ENCODE measurements around the gene WDR31. TPM values are rescaled to one million over a fixed set of nuclear protein-coding genes. Genes with fewer than 3 reads are reported as not detected.
"Not testable (repeated sequence)": the region's sequence is repeated elsewhere in the genome, so short reads cannot be mapped to it uniquely, and the experiment has no call there.

WDR31 gene
- polyA plus RNA-seq, 3 donors = 0.05 to 0.11 TPM; not detected in 1

DNA sequence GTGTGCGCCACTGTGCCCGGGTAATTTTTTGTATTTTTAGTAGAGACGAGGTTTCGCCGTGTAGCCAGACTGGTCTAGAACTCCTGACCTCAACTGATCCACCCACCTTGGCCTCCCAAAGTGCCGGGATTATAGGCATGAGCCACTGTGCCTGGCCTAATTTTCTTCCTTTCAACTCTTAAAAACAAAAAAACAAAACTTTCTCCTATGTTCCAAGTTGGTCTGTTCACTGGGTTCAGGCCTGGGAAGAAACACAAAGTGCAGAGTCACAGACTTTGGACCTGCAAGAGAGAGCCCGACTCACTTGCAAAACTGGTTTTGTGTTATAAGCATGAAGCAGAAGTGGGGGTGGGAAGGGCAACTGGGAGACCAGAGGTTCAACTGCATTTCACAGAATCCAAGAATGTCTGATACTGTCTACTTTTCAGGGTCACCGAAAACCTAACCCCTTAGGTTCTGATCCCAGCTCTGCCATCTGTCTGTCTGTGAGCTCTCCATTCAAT lies 41.9 kb upstream of the WDR31 start:
- H3K27ac ChIP-seq (ENCODE audit: low read depth in 1 of 2, low read length in 2 of 2) = no peak overlapping the region
- H3K27me3 ChIP-seq (ENCODE audit: control insufficient read depth in 2 of 2, insufficient read depth in 2 of 2, low read length in 2 of 2) = no peaks in the 10 kb centered on the region
- no peak overlapping the region for H3K9ac ChIP-seq (ENCODE audit: insufficient read depth, low read length, poor library complexity, severe bottlenecking)
- WGBS (ENCODE audit: insufficient coverage) = 67% methylated on average over 3 of the region's 8 CpGs
- no peaks in the 10 kb centered on the region for H3K9me3 ChIP-seq (replicated peaks in 1 of 2; ENCODE audit: control insufficient read depth in 1 of 2, insufficient read depth in 1 of 2, low read length in 2 of 2)
- no peak overlapping the region for H2AFZ ChIP-seq (ENCODE audit: insufficient read depth, low read depth, low read length, poor library complexity, severe bottlenecking)
- H3K4me1 ChIP-seq (ENCODE audit: control insufficient read depth in 1 of 2, insufficient read depth in 2 of 2, low read length in 2 of 2) = peaks cover 15 to 26% of the 10 kb centered on the region in 2 donors
- H3K4me3 Mint-ChIP-seq = no peak overlapping the region
- DNase-seq = no peak
- H3K9me3 Mint-ChIP-seq = peaks cover 0 to 3% (median 0%) of the 10 kb centered on the region in 7 donors
- H3K27ac Mint-ChIP-seq = peak overlapping the region in 1 of 7 donors; percentile 16
- H3K79me2 ChIP-seq (ENCODE audit: insufficient read depth, low read length) = no peaks in the 10 kb centered on the region
- H3K4me1 Mint-ChIP-seq = peaks cover 25% of the 10 kb centered on the region
- peaks cover 0 to 3% (median 2%) of the 10 kb centered on the region in 3 donors for H3K27me3 Mint-ChIP-seq (ENCODE audit: low read depth in 3 of 3)
- no peak overlapping the region for H3K4me3 ChIP-seq (replicated peaks in 1 of 3; ENCODE audit: low read depth in 2 of 3, low read length in 3 of 3)
- H3K36me3 ChIP-seq (replicated peaks in 1 of 2; ENCODE audit: control insufficient read depth in 1 of 2, insufficient read depth in 2 of 2, low read length in 2 of 2) = peaks cover 0 to under 1% of the 10 kb centered on the region in 2 donors
- H3K4me2 ChIP-seq (replicated peaks; ENCODE audit: extremely low read depth, low read length, poor library complexity, severe bottlenecking) = no peak overlapping the region
- no peaks in the 10 kb centered on the region for H4K20me1 ChIP-seq (ENCODE audit: insufficient read depth, low read length)
- intact Hi-C loops (cut with micrococcal nuclease) = no loop called here
- peaks cover 11 to 25% of the 10 kb centered on the region in 2 donors for H3K36me3 Mint-ChIP-seq
- TF ChIP-seq, protein P1, sequence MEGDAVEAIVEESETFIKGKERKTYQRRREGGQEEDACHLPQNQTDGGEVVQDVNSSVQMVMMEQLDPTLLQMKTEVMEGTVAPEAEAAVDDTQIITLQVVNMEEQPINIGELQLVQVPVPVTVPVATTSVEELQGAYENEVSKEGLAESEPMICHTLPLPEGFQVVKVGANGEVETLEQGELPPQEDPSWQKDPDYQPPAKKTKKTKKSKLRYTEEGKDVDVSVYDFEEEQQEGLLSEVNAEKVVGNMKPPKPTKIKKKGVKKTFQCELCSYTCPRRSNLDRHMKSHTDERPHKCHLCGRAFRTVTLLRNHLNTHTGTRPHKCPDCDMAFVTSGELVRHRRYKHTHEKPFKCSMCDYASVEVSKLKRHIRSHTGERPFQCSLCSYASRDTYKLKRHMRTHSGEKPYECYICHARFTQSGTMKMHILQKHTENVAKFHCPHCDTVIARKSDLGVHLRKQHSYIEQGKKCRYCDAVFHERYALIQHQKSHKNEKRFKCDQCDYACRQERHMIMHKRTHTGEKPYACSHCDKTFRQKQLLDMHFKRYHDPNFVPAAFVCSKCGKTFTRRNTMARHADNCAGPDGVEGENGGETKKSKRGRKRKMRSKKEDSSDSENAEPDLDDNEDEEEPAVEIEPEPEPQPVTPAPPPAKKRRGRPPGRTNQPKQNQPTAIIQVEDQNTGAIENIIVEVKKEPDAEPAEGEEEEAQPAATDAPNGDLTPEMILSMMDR (IDR thresholded peaks at IDR 0.05) = no peak

DNA sequence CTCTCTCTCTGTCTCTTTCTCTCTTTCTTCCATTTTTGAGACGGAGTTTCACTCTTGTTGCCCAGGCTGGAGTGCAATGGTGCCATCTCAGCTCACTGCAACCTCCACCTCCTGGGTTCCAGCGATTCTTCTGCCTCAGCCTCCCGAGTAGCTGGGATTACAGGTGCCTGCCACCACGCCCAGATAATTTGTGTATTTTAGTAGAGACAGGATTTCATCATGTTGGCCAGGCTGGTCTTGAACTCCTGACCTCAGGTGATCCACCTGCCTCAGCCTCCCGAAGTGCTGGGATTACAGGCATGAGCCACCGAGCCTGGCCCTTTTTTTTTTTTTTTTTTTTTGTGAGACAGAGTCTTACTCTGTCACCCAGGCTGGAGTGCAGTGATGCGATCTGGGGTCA lies 41.4 kb upstream of the WDR31 start:
- H3K79me2 ChIP-seq (ENCODE audit: insufficient read depth, low read length); H3K36me3 ChIP-seq (replicated peaks in 1 of 2; ENCODE audit: control insufficient read depth in 1 of 2, insufficient read depth in 2 of 2, low read length in 2 of 2); H3K27me3 Mint-ChIP-seq (ENCODE audit: low read depth in 3 of 3); DNase-seq; H3K4me3 ChIP-seq (replicated peaks in 1 of 3; ENCODE audit: low read depth in 2 of 3, low read length in 3 of 3); H3K27me3 ChIP-seq (ENCODE audit: control insufficient read depth in 2 of 2, insufficient read depth in 2 of 2, low read length in 2 of 2); H3K4me2 ChIP-seq (replicated peaks; ENCODE audit: extremely low read depth, low read length, poor library complexity, severe bottlenecking); H3K4me3 Mint-ChIP-seq; H3K27ac ChIP-seq (ENCODE audit: low read depth in 1 of 2, low read length in 2 of 2); H2AFZ ChIP-seq (ENCODE audit: insufficient read depth, low read depth, low read length, poor library complexity, severe bottlenecking); H3K27ac Mint-ChIP-seq; H3K9me3 Mint-ChIP-seq; intact Hi-C loops (cut with micrococcal nuclease); H3K9me3 ChIP-seq (replicated peaks in 1 of 2; ENCODE audit: control insufficient read depth in 1 of 2, insufficient read depth in 1 of 2, low read length in 2 of 2); H3K9ac ChIP-seq (ENCODE audit: insufficient read depth, low read length, poor library complexity, severe bottlenecking); H4K20me1 ChIP-seq (ENCODE audit: insufficient read depth, low read length): not testable (repeated sequence)
- H3K4me1 Mint-ChIP-seq = peaks cover 20% of the 10 kb centered on the region
- WGBS (ENCODE audit: insufficient coverage) = no CpG with 5 or more reads among the region's 7 CpGs
- H3K4me1 ChIP-seq (ENCODE audit: control insufficient read depth in 1 of 2, insufficient read depth in 2 of 2, low read length in 2 of 2) = peaks cover 10 to 20% of the 10 kb centered on the region in 2 donors
- peaks cover 6 to 22% of the 10 kb centered on the region in 2 donors for H3K36me3 Mint-ChIP-seq

Measured in CD14-positive monocyte (primary cell).